IMR-90 (cell line): ENCODE data around the gene CCN5. TPM values are rescaled to one million over a fixed set of nuclear protein-coding genes. Genes with fewer than 3 reads are reported as not detected.

Experiments
- ATAC-seq: fragments of 200-7000 bp; cut with Tn5 transposase; 2 replicates; pipeline ENCODE4 v1.9.1; 2020; ENCODE audit warnings: low read depth, mild to moderate bottlenecking, moderate library complexity
- BruUV-seq: library from RNA; stranded (reverse); fragments of 400-500 nt; replicated peaks from 2 replicates; lab custom pipeline; 2021; lab: Mats Ljungman, UMichigan
- CTCF ChIA-PET: fragments of 300-600 bp; formaldehyde crosslinking; extraction: SDS; loops from one replicate; lab custom pipeline; 2021; ENCODE audit warnings: antibody characterized with exemption; lab: Yijun Ruan, JAX
- POLR2A ChIA-PET: fragments of 300-600 bp; sonication (Branson Sonifier 250); formaldehyde crosslinking; loops from one replicate; lab custom pipeline; 2022; ENCODE audit warnings: antibody characterized with exemption; ENCODE audit not compliant: unreplicated experiment; lab: Charles Lee
- DNase-seq: peaks from one replicate; pipeline ENCODE4 v3.0.0; 2013
- H2AFZ ChIP-seq: replicated peaks from 2 replicates; pipeline ENCODE3; 2013; ENCODE audit warnings: low read length, mild to moderate bottlenecking; ENCODE audit not compliant: poor library complexity
- H2AK5ac ChIP-seq: 2 replicates; pipeline ENCODE4 v1.6.1; 2013; ENCODE audit warnings: low read depth, low read length, inconsistent platforms
- H2AK9ac ChIP-seq: replicated peaks from 2 replicates; pipeline ENCODE3; 2013; ENCODE audit warnings: mild to moderate bottlenecking, low read depth, low read length, moderate library complexity; ENCODE audit not compliant: poor library complexity
- H2BK120ac ChIP-seq: 2 replicates; pipeline ENCODE4 v1.6.1; 2013; ENCODE audit warnings: low read depth, low read length, inconsistent platforms
- H2BK15ac ChIP-seq: 3 replicates; pipeline ENCODE4 v1.6.1; 2013; ENCODE audit warnings: low read depth, low read length, inconsistent platforms
- H2BK20ac ChIP-seq: 2 replicates; pipeline ENCODE4 v1.6.1; 2013; ENCODE audit warnings: low read depth, mild to moderate bottlenecking, inconsistent platforms, low read length, moderate library complexity
- H2BK5ac ChIP-seq: 2 replicates; pipeline ENCODE4 v1.6.1; 2013; ENCODE audit warnings: mild to moderate bottlenecking, low read depth, low read length, inconsistent platforms; ENCODE audit not compliant: poor library complexity, severe bottlenecking
- H3K14ac ChIP-seq: replicated peaks from 2 replicates; pipeline ENCODE4 v1.6.1; 2013; ENCODE audit warnings: low read depth, low read length, inconsistent platforms
- H3K18ac ChIP-seq: 2 replicates; pipeline ENCODE4 v1.6.1; 2013; ENCODE audit warnings: low read depth, low read length, control low read depth
- H3K23ac ChIP-seq: 2 replicates; pipeline ENCODE4 v1.6.1; 2013; ENCODE audit warnings: low read depth, low read length, inconsistent platforms
- H3K27ac ChIP-seq: 2 replicates; pipeline ENCODE4 v1.5.1; 2013; ENCODE audit warnings: mild to moderate bottlenecking, control low read depth, low read length; ENCODE audit not compliant: insufficient read depth
- H3K27me3 ChIP-seq: 2 replicates; pipeline ENCODE4 v1.6.1; 2013; ENCODE audit warnings: low read length; ENCODE audit not compliant: control insufficient read depth, insufficient read depth
- H3K36me3 ChIP-seq: 2 replicates; pipeline ENCODE4 v1.6.1; 2013; ENCODE audit warnings: low read length, mixed read lengths; ENCODE audit not compliant: control insufficient read depth, insufficient read depth
- H3K4ac ChIP-seq: 2 replicates; pipeline ENCODE4 v1.6.1; 2013; ENCODE audit warnings: low read depth, low read length, inconsistent platforms
- H3K4me1 ChIP-seq: 2 replicates; pipeline ENCODE4 v1.6.1; 2013; ENCODE audit warnings: low read length, mixed read lengths; ENCODE audit not compliant: control insufficient read depth, insufficient read depth
- H3K4me2 ChIP-seq: 2 replicates; pipeline ENCODE4 v1.6.1; 2013; ENCODE audit warnings: low read depth, mild to moderate bottlenecking, control low read depth, low read length, moderate library complexity
- H3K4me3 ChIP-seq: 2 replicates; pipeline ENCODE4 v1.5.1; 2013; ENCODE audit warnings: low read depth, mild to moderate bottlenecking, control low read depth, low read length, moderate library complexity; ENCODE audit not compliant: insufficient read depth
- H3K56ac ChIP-seq: 2 replicates; pipeline ENCODE4 v1.6.1; 2013; ENCODE audit warnings: low read length, inconsistent platforms; ENCODE audit not compliant: insufficient read depth; ENCODE audit errors: extremely low read depth
- H3K79me1 ChIP-seq, 2 experiments: 2 replicates each; pipeline ENCODE4 v1.6.1; 2013; ENCODE audit warnings: low read length in 2 of 2, inconsistent platforms in 1 of 2, low read depth in 1 of 2
- H3K9ac ChIP-seq: 2 replicates; pipeline ENCODE4 v1.6.1; 2013; ENCODE audit warnings: low read depth, low read length, control low read depth
- H3K9me1 ChIP-seq: 2 replicates; pipeline ENCODE4 v1.6.1; 2013; ENCODE audit warnings: low read length, inconsistent platforms; ENCODE audit not compliant: insufficient read depth
- H3K9me3 ChIP-seq: 2 replicates; pipeline ENCODE4 v1.6.1; 2013; ENCODE audit warnings: low read length; ENCODE audit not compliant: control insufficient read depth, insufficient read depth
- H4K20me1 ChIP-seq: 2 replicates; pipeline ENCODE4 v1.6.1; 2013; ENCODE audit warnings: low read length, inconsistent platforms; ENCODE audit not compliant: insufficient read depth
- H4K5ac ChIP-seq: 2 replicates; pipeline ENCODE4 v1.6.1; 2013; ENCODE audit warnings: mild to moderate bottlenecking, low read depth, low read length, control low read depth
- H4K8ac ChIP-seq, 2 experiments: 2 replicates each; pipeline ENCODE4 v1.6.1; 2013; ENCODE audit warnings: low read depth in 2 of 2, low read length in 2 of 2, control low read depth in 1 of 2, inconsistent platforms in 1 of 2
- H4K91ac ChIP-seq: 2 replicates; pipeline ENCODE4 v1.6.1; 2013; ENCODE audit warnings: low read depth, low read length, inconsistent platforms; ENCODE audit not compliant: insufficient read depth
- MAZ ChIP-seq: IDR thresholded peaks from 2 replicates; pipeline ENCODE4 v1.6.1; 2012; ENCODE audit warnings: low read depth, mild to moderate bottlenecking, low read length, improper control_type of control experiment, moderate library complexity, borderline replicate concordance
- RFX5 ChIP-seq: IDR thresholded peaks from 2 replicates; pipeline ENCODE4 v1.8.0; 2012; ENCODE audit warnings: low read depth, mild to moderate bottlenecking, low read length, moderate library complexity
- WGBS, 2 experiments: methylation state at CpG; one replicate each; pipeline versions ENCODE4 v1.1.5 to v1.1.7; 2013; ENCODE audit warnings: missing lambda C conversion rate in 2 of 2; ENCODE audit not compliant: insufficient read length in 1 of 2; ENCODE audit errors: extremely low coverage in 2 of 2; 5-methylcytosine and 5-hydroxymethylcytosine counted together
- dilution Hi-C: fragments of 300-500 bp; cut with HindIII; formaldehyde crosslinking; loops from one replicate; pipeline ENCODE4 v1.14.3; 2018; ENCODE audit warnings: low sequenced_read_pairs; ENCODE audit not compliant: unreplicated experiment
- in situ Hi-C: fragments of 300-500 bp; cut with MboI; formaldehyde crosslinking; loops from 3 replicates; pipeline ENCODE4 v1.14.3; 2019; ENCODE audit warnings: low sequenced_read_pairs, inconsistent platforms, mixed read lengths
- intact Hi-C: fragments of 100-400 bp; cut with micrococcal nuclease; formaldehyde crosslinking; loops from 2 replicates; pipeline ENCODE4 v1.10.0; 2022
- polyA plus RNA-seq, 3 experiments: library from polyadenylated mRNA; depleted of rRNA; stranded (reverse); fragments of >200 nt; gene quantifications; 2 replicates each; pipeline ENCODE4 v1.2.3, GENCODE V29; 2012; ENCODE audit warnings: low replicate concordance in 1 of 3
- total RNA-seq: library from RNA; depleted of rRNA; stranded (reverse); fragments of >200 nt; gene quantifications from 2 replicates; pipeline ENCODE4 v1.2.3, GENCODE V29; 2012

Gene CCN5
- total and polyA plus RNA-seq, 2 of the 4 experiments (the other 2 are of a cell fraction), result not detected

- H3K27ac ChIP-seq, result no peak within 1 kb of the TSS
- peak; percentile 17 for DNase-seq
- intact Hi-C loops, result loop anchor here (5.0 kb wide), 2 partner anchors 352 to 547 kb away; no protein-coding TSS in a partner anchor
Observed at GRCh38 chr20:44745598-44746366, 30.6 kb downstream of the CCN5 start, which contains the start of gene KCNK15. TSS of gene KCNK15 (plus strand) at chr20:44745865. CDS start at chr20:44745911, 46 bp downstream.

More at GRCh38 chr20:44745598-44746366, 30.6 kb downstream of the CCN5 start, which contains the start of gene KCNK15:
- TF ChIP-seq RFX5 (no peak), MAZ (0 out of 2 replicates have a peak, but pooled peaks have one; percentile 13)
- Histone ChIP-seq H3K4me3 (peak within 1 kb of the TSS; percentile 27), H3K9ac (no peak within 1 kb of the TSS), H3K9me1 (no peaks in the 10 kb centered on the region), H4K5ac (no peak within 1 kb of the TSS), H3K14ac (no peak within 1 kb of the TSS), H3K36me3 (no peaks in the 10 kb centered on the region), H3K4ac (no peak within 1 kb of the TSS), H2BK15ac (no peak within 1 kb of the TSS), H4K20me1 (no peaks in the 10 kb centered on the region; the same call in 1 of the 2 replicates), H3K56ac (no peak within 1 kb of the TSS), H3K27me3 (peaks cover 84% of the 10 kb centered on the region), H3K9me3 (no peaks in the 10 kb centered on the region), H3K23ac (no peak within 1 kb of the TSS; the same call in 1 of the 2 replicates), H3K4me2 (peak within 1 kb of the TSS; percentile 75), H2AK9ac (no peak within 1 kb of the TSS), H2BK20ac (no peak within 1 kb of the TSS), H2AK5ac (no peak within 1 kb of the TSS; the same call in 1 of the 2 replicates), H2BK5ac (no peak within 1 kb of the TSS), H3K79me1 (no peaks in the 10 kb centered on the region), H3K18ac (no peak within 1 kb of the TSS), H2AFZ (peak within 1 kb of the TSS; percentile 81), H3K4me1 (peaks cover 1% of the 10 kb centered on the region; the same call in 1 of the 2 replicates), H2BK120ac (no peak within 1 kb of the TSS), H4K8ac (no peak within 1 kb of the TSS), H4K91ac (no peak within 1 kb of the TSS)
- dilution Hi-C loops (no loop called here), in situ Hi-C loops (no loop called here)
- POLR2A ChIA-PET, result no interaction called here
- WGBS, 2 experiments, result 1% methylated on average over 53 of the region's 81 CpGs; no CpG with 5 or more reads in 1 of the 2 experiments
- CTCF ChIA-PET, result interaction anchor here (1.5 kb wide), 1 partner anchor 121 kb away, joined by 4 read pairs; no protein-coding TSS in a partner anchor
- peak; percentile 56 for ATAC-seq
- no TSS peak for BruUV-seq
